CD4-positive, alpha-beta T cell treated with Interleukin-17A for 1 hour (primary cell): ENCODE data around the gene ZC3H18.

Experiments used
- DNase-seq: peaks from one replicate; pipeline ENCODE4 v3.0.0-alpha.2; 2020

The ZC3H18 gene

GRCh38 chr16:88584676-88585075 lies 14.5 kb downstream of the ZC3H18 start:
- no peak for DNase-seq

- DNase-seq, result no peak
Measured at GRCh38 chr16:88585269-88585668, 15.1 kb downstream of the ZC3H18 start.

- no peak for DNase-seq
Measured at GRCh38 chr16:88585927-88586581, 15.9 kb downstream of the ZC3H18 start.

GRCh38 chr16:88588148-88588547 lies 17.9 kb downstream of the ZC3H18 start:
- DNase-seq, result no peak

- peak; percentile 22 for DNase-seq
Measured at GRCh38 chr16:88588754-88589153, 18.6 kb downstream of the ZC3H18 start.

GRCh38 chr16:88589441-88589840 lies 19.2 kb downstream of the ZC3H18 start:
- peak; percentile 19 for DNase-seq

- DNase-seq, result peak; percentile 35
Measured at GRCh38 chr16:88591577-88592021, 21.4 kb downstream of the ZC3H18 start.

GRCh38 chr16:88593061-88593460 lies 22.9 kb downstream of the ZC3H18 start:
- DNase-seq, result no peak

GRCh38 chr16:88593489-88593888 lies 23.3 kb downstream of the ZC3H18 start:
- no peak for DNase-seq

GRCh38 chr16:88593910-88594309 lies 23.7 kb downstream of the ZC3H18 start:
- DNase-seq, result no peak

- no peak for DNase-seq
Measured at GRCh38 chr16:88595101-88595500, 24.9 kb downstream of the ZC3H18 start.

- DNase-seq, result no peak
Measured at GRCh38 chr16:88595921-88596320, 25.7 kb downstream of the ZC3H18 start.

- DNase-seq, result no peak
Measured at GRCh38 chr16:88596483-88596882, 26.3 kb downstream of the ZC3H18 start.

- DNase-seq, result no peak
Measured at GRCh38 chr16:88597856-88598491, 27.8 kb downstream of the ZC3H18 start.

GRCh38 chr16:88599092-88599733 lies 29.0 kb downstream of the ZC3H18 start:
- DNase-seq, result no peak

- DNase-seq, result no peak
Measured at GRCh38 chr16:88599825-88600538, 29.8 kb downstream of the ZC3H18 start.

- no peak for DNase-seq
Measured at GRCh38 chr16:88600539-88600896, 30.3 kb downstream of the ZC3H18 start.

GRCh38 chr16:88601313-88602036 lies 31.3 kb downstream of the ZC3H18 start:
- DNase-seq, result no peak

GRCh38 chr16:88602091-88602490 lies 31.9 kb downstream of the ZC3H18 start:
- DNase-seq, result no peak

- no peak for DNase-seq
Measured at GRCh38 chr16:88605186-88606147, 35.3 kb downstream of the ZC3H18 start.

- DNase-seq, result no peak
Measured at GRCh38 chr16:88606148-88606757, 36.0 kb downstream of the ZC3H18 start.
